T-helper 1 cell treated with Interleukin-12 subunit alpha and Interleukin-12 subunit beta and Interleukin-4 antibody, amounts not matched to agents 30 μg/mL and 1 μg/mL, for 36 hours (primary cell): Measurements from ENCODE around the gene ADGRB3.
"Not testable (repeated sequence)": the region's sequence is repeated elsewhere in the genome, so short reads cannot be mapped to it uniquely, and the experiment has no call there.

Experiments
- H3K27ac Mint-ChIP-seq: one replicate; pipeline ENCODE4 v1.8.0; 2021; ENCODE audit warnings: mild to moderate bottlenecking, mixed read lengths
- H3K27me3 Mint-ChIP-seq: one replicate; pipeline ENCODE4 v1.8.0; 2021; ENCODE audit warnings: low read depth, mixed read lengths
- H3K36me3 Mint-ChIP-seq: one replicate; pipeline ENCODE4 v1.8.0; 2021; ENCODE audit warnings: low read depth, mixed read lengths
- H3K4me1 Mint-ChIP-seq: one replicate; pipeline ENCODE4 v1.8.0; 2021; ENCODE audit warnings: low read depth, mixed read lengths
- H3K4me3 Mint-ChIP-seq: one replicate; pipeline ENCODE4 v1.8.0; 2021; ENCODE audit warnings: mild to moderate bottlenecking, moderate library complexity, mixed read lengths
- H3K9me3 Mint-ChIP-seq: one replicate; pipeline ENCODE4 v1.8.0; 2021; ENCODE audit warnings: mixed read lengths

The ADGRB3 gene

GRCh38 chr6:69102416-69102815 lies 467.3 kb downstream of the ADGRB3 start:
- no peak overlapping the region for H3K27ac Mint-ChIP-seq
- H3K27me3 Mint-ChIP-seq: no peaks in the 10 kb centered on the region
- H3K36me3 Mint-ChIP-seq: no peaks in the 10 kb centered on the region
- no peaks in the 10 kb centered on the region for H3K4me1 Mint-ChIP-seq
- no peak overlapping the region for H3K4me3 Mint-ChIP-seq
- H3K9me3 Mint-ChIP-seq: peaks cover 3% of the 10 kb centered on the region

GRCh38 chr6:69105288-69105687 lies 470.2 kb downstream of the ADGRB3 start:
- Mint-ChIP-seq H3K27ac (no peak overlapping the region), H3K36me3 (no peaks in the 10 kb centered on the region), H3K4me1 (no peaks in the 10 kb centered on the region), H3K4me3 (no peak overlapping the region), H3K9me3 (peaks cover 3% of the 10 kb centered on the region), H3K27me3 (no peaks in the 10 kb centered on the region)

- no peaks in the 10 kb centered on the region for H3K4me1 Mint-ChIP-seq
Observed at GRCh38 chr6:69106511-69106910, 471.4 kb downstream of the ADGRB3 start.

GRCh38 chr6:69111301-69111700 lies 476.2 kb downstream of the ADGRB3 start:
- H3K27me3 Mint-ChIP-seq: no peaks in the 10 kb centered on the region
- H3K36me3 Mint-ChIP-seq: no peaks in the 10 kb centered on the region
- H3K27ac Mint-ChIP-seq: no peak overlapping the region
- H3K9me3 Mint-ChIP-seq: no peaks in the 10 kb centered on the region
- no peak overlapping the region for H3K4me3 Mint-ChIP-seq
- H3K4me1 Mint-ChIP-seq: no peaks in the 10 kb centered on the region

More at GRCh38 chr6:69106511-69106910, 471.4 kb downstream of the ADGRB3 start:
- Mint-ChIP-seq H3K27me3 (no peaks in the 10 kb centered on the region), H3K4me3 (no peak overlapping the region), H3K36me3 (no peaks in the 10 kb centered on the region), H3K9me3 (peaks cover 3% of the 10 kb centered on the region), H3K27ac (no peak overlapping the region)

GRCh38 chr6:69116658-69117057 lies 481.6 kb downstream of the ADGRB3 start:
- Mint-ChIP-seq H3K27me3 (no peaks in the 10 kb centered on the region), H3K4me3 (no peak overlapping the region), H3K36me3 (no peaks in the 10 kb centered on the region), H3K9me3 (no peaks in the 10 kb centered on the region), H3K4me1 (no peaks in the 10 kb centered on the region), H3K27ac (no peak overlapping the region)

- H3K9me3 Mint-ChIP-seq, H3K4me3 Mint-ChIP-seq, H3K27me3 Mint-ChIP-seq, H3K36me3 Mint-ChIP-seq, H3K4me1 Mint-ChIP-seq, H3K27ac Mint-ChIP-seq: not testable (repeated sequence)
Observed at GRCh38 chr6:69121461-69122406, 486.7 kb downstream of the ADGRB3 start.

- Mint-ChIP-seq H3K27me3 (no peaks in the 10 kb centered on the region), H3K4me1 (no peaks in the 10 kb centered on the region), H3K36me3 (no peaks in the 10 kb centered on the region), H3K27ac (no peak overlapping the region), H3K9me3 (no peaks in the 10 kb centered on the region), H3K4me3 (no peak overlapping the region)
Observed at GRCh38 chr6:69122407-69122773, 487.3 kb downstream of the ADGRB3 start.

GRCh38 chr6:69128411-69128810 lies 493.3 kb downstream of the ADGRB3 start:
- Mint-ChIP-seq H3K27ac (no peak overlapping the region), H3K9me3 (no peaks in the 10 kb centered on the region), H3K36me3 (no peaks in the 10 kb centered on the region), H3K4me1 (no peaks in the 10 kb centered on the region), H3K27me3 (no peaks in the 10 kb centered on the region), H3K4me3 (no peak overlapping the region)

- H3K27ac Mint-ChIP-seq: no peak overlapping the region
- no peaks in the 10 kb centered on the region for H3K4me1 Mint-ChIP-seq
- H3K4me3 Mint-ChIP-seq: no peak overlapping the region
- H3K36me3 Mint-ChIP-seq: no peaks in the 10 kb centered on the region
- peaks cover 3% of the 10 kb centered on the region for H3K9me3 Mint-ChIP-seq
- H3K27me3 Mint-ChIP-seq: no peaks in the 10 kb centered on the region
Observed at GRCh38 chr6:69129046-69129445, 494.0 kb downstream of the ADGRB3 start.

GRCh38 chr6:69135927-69136326 lies 500.8 kb downstream of the ADGRB3 start:
- Mint-ChIP-seq H3K4me1 (no peaks in the 10 kb centered on the region), H3K9me3 (peaks cover 5% of the 10 kb centered on the region), H3K36me3 (no peaks in the 10 kb centered on the region), H3K27ac (no peak overlapping the region), H3K4me3 (no peak overlapping the region), H3K27me3 (no peaks in the 10 kb centered on the region)

GRCh38 chr6:69138148-69138547 lies 503.1 kb downstream of the ADGRB3 start:
- Mint-ChIP-seq H3K36me3 (no peaks in the 10 kb centered on the region), H3K4me3 (no peak overlapping the region), H3K9me3 (peaks cover 5% of the 10 kb centered on the region), H3K27me3 (no peaks in the 10 kb centered on the region), H3K27ac (no peak overlapping the region), H3K4me1 (no peaks in the 10 kb centered on the region)

- no peaks in the 10 kb centered on the region for H3K4me1 Mint-ChIP-seq
- no peak overlapping the region for H3K4me3 Mint-ChIP-seq
- peaks cover 3% of the 10 kb centered on the region for H3K9me3 Mint-ChIP-seq
- H3K27me3 Mint-ChIP-seq: no peaks in the 10 kb centered on the region
- H3K36me3 Mint-ChIP-seq: no peaks in the 10 kb centered on the region
- H3K27ac Mint-ChIP-seq: no peak overlapping the region
Observed at GRCh38 chr6:69138893-69139494, 503.9 kb downstream of the ADGRB3 start.

GRCh38 chr6:69145062-69145461 lies 510.0 kb downstream of the ADGRB3 start:
- peaks cover 3% of the 10 kb centered on the region for H3K9me3 Mint-ChIP-seq
- H3K27me3 Mint-ChIP-seq: no peaks in the 10 kb centered on the region
- no peak overlapping the region for H3K4me3 Mint-ChIP-seq
- no peaks in the 10 kb centered on the region for H3K36me3 Mint-ChIP-seq
- no peaks in the 10 kb centered on the region for H3K4me1 Mint-ChIP-seq
- no peak overlapping the region for H3K27ac Mint-ChIP-seq

GRCh38 chr6:69146385-69146784 lies 511.3 kb downstream of the ADGRB3 start:
- H3K4me1 Mint-ChIP-seq: no peaks in the 10 kb centered on the region
- no peaks in the 10 kb centered on the region for H3K36me3 Mint-ChIP-seq
- H3K27me3 Mint-ChIP-seq: no peaks in the 10 kb centered on the region
- no peak overlapping the region for H3K4me3 Mint-ChIP-seq
- peaks cover 3% of the 10 kb centered on the region for H3K9me3 Mint-ChIP-seq
- H3K27ac Mint-ChIP-seq: no peak overlapping the region

GRCh38 chr6:69155467-69155866 lies 520.4 kb downstream of the ADGRB3 start:
- H3K36me3 Mint-ChIP-seq: no peaks in the 10 kb centered on the region

More at GRCh38 chr6:69155467-69155866, 520.4 kb downstream of the ADGRB3 start:
- Mint-ChIP-seq H3K4me3 (no peak overlapping the region), H3K27me3 (no peaks in the 10 kb centered on the region), H3K4me1 (no peaks in the 10 kb centered on the region), H3K27ac (no peak overlapping the region), H3K9me3 (no peaks in the 10 kb centered on the region)
